GM12878 (cell line): ENCODE measurements around the gene SCUBE2. TPM values are rescaled to one million over a fixed set of nuclear protein-coding genes. Genes with fewer than 3 reads are reported as not detected.

ENCODE experiments used
- ATAC-seq: fragments of 200-7000 bp; cut with Tn5 transposase; 3 replicates; pipeline ENCODE4 v1.9.1; 2020; ENCODE audit warnings: mild to moderate bottlenecking, moderate library complexity
- BruUV-seq: library from RNA; stranded (reverse); fragments of 400-500 nt; replicated peaks from 2 replicates; lab custom pipeline; 2021; lab: Mats Ljungman, UMichigan
- CTCF ChIA-PET: fragments of 300-600 bp; sonication (Branson Sonifier 250); formaldehyde crosslinking; extraction: SDS; loops from one replicate; lab custom pipeline; 2021; ENCODE audit warnings: inconsistent platforms; lab: Yijun Ruan, JAX
- POLR2A ChIA-PET: fragments of 350-600 bp; formaldehyde crosslinking; extraction: SDS; loops from one replicate; lab custom pipeline; 2021; ENCODE audit warnings: inconsistent platforms; lab: Charles Lee
- RAD21 ChIA-PET: fragments of 300-600 bp; sonication (Branson Sonifier 250); formaldehyde crosslinking; loops from one replicate; lab custom pipeline; 2023; ENCODE audit warnings: antibody characterized with exemption; ENCODE audit not compliant: unreplicated experiment; lab: Charles Lee
- SMC1A ChIA-PET: fragments of 300-600 bp; sonication (Branson Sonifier 250); formaldehyde crosslinking; loops from one replicate; lab custom pipeline; 2023; ENCODE audit not compliant: unreplicated experiment, uncharacterized antibody; lab: Charles Lee
- DNase-seq: peaks from one replicate; pipeline ENCODE4 v3.0.0-alpha.2; 2011; ENCODE audit warnings: low read depth, low spot score
- FAIRE-seq: peaks from 3 replicates; lab custom pipeline; 2011; peaks lifted over from hg19 to GRCh38; lab: Jason Lieb, UNC
- H2AFZ ChIP-seq: 2 replicates; pipeline ENCODE4 v1.6.0; 2011; ENCODE audit warnings: low read depth, low read length, control low read depth; ENCODE audit not compliant: control insufficient read depth
- H3K27ac ChIP-seq: 2 replicates; pipeline ENCODE4 v1.5.1; 2011; ENCODE audit warnings: control low read depth; ENCODE audit not compliant: control insufficient read depth, insufficient read depth
- H3K27me3 ChIP-seq, 2 experiments: replicated peaks in 1 of 2; 2 replicates each; pipeline versions ENCODE4 v1.6.0 to v1.6.1; 2011; ENCODE audit warnings: low read length in 1 of 2; ENCODE audit not compliant: control insufficient read depth in 2 of 2, insufficient read depth in 2 of 2
- H3K36me3 ChIP-seq, 2 experiments: 2 replicates each; pipeline ENCODE4 v1.5.1; 2011; ENCODE audit warnings: low read length in 1 of 2; ENCODE audit not compliant: control insufficient read depth in 2 of 2, insufficient read depth in 2 of 2
- H3K4me1 ChIP-seq: 2 replicates; pipeline ENCODE4 v1.6.1; 2011; ENCODE audit warnings: mild to moderate bottlenecking, low read length, moderate library complexity, mixed read lengths; ENCODE audit not compliant: control insufficient read depth, insufficient read depth
- H3K4me2 ChIP-seq: 2 replicates; pipeline ENCODE4 v1.6.0; 2011; ENCODE audit warnings: control low read depth; ENCODE audit not compliant: control insufficient read depth, insufficient read depth
- H3K4me3 ChIP-seq: fragments of 200-600 bp; sonication (generic); 2 replicates; pipeline ENCODE4 v1.5.1; 2016
- H3K79me2 ChIP-seq: 2 replicates; pipeline ENCODE4 v1.6.0; 2011; ENCODE audit warnings: low read length; ENCODE audit not compliant: control insufficient read depth, insufficient read depth
- H3K9ac ChIP-seq: 2 replicates; pipeline ENCODE4 v1.8.0; 2011; ENCODE audit warnings: low read length, control low read depth, mixed read lengths; ENCODE audit not compliant: control insufficient read depth, insufficient read depth
- H3K9me3 ChIP-seq: replicated peaks from 3 replicates; pipeline ENCODE4 v1.5.1; 2011; ENCODE audit warnings: mild to moderate bottlenecking, low read length; ENCODE audit not compliant: control insufficient read depth, insufficient read depth
- H4K20me1 ChIP-seq: 2 replicates; pipeline ENCODE4 v1.6.0; 2011; ENCODE audit not compliant: control insufficient read depth, insufficient read depth
- ATF3 ChIP-seq: IDR thresholded peaks from 2 replicates; pipeline ENCODE4 v1.6.1; 2011; ENCODE audit warnings: low read depth, mild to moderate bottlenecking, low read length, moderate library complexity, borderline replicate concordance; ENCODE audit errors: extremely low read depth
- CBX3 ChIP-seq: fragments of 200-600 bp; sonication (generic); IDR thresholded peaks from 2 replicates; pipeline ENCODE4 v1.6.1; 2016; ENCODE audit warnings: low read depth, borderline replicate concordance
- FOS ChIP-seq: IDR thresholded peaks from 3 replicates; pipeline ENCODE4 v1.6.1; 2011; ENCODE audit warnings: borderline replicate concordance; ENCODE audit not compliant: insufficient read length; ENCODE audit errors: extremely low read depth
- RBBP5 ChIP-seq: fragments of 200-600 bp; sonication (generic); conservative IDR thresholded peaks from 2 replicates; pipeline ENCODE4 v1.6.1; 2016
- SIN3A ChIP-seq: IDR thresholded peaks from 2 replicates; pipeline ENCODE4 v1.6.1; 2012; ENCODE audit warnings: low read depth, low read length, improper control_type of control experiment
- SRF ChIP-seq, 2 experiments: IDR thresholded peaks; 2 replicates each; pipeline ENCODE4 v1.6.1; 2011; ENCODE audit warnings: low read depth in 2 of 2, low read length in 2 of 2, mild to moderate bottlenecking in 1 of 2, moderate library complexity in 1 of 2
- WGBS: methylation state at CpG from one replicate; pipeline ENCODE4 v1.1.6; 2016; ENCODE audit warnings: low lambda C conversion rate; ENCODE audit not compliant: insufficient replicate concordance, insufficient coverage; ENCODE audit errors: missing lambda C conversion rate; 5-methylcytosine and 5-hydroxymethylcytosine counted together
- in situ Hi-C: fragments of 300-500 bp; cut with MboI; formaldehyde crosslinking; loops from 9 replicates; pipeline ENCODE4 v1.14.3; 2018; ENCODE audit warnings: mixed read lengths
- intact Hi-C: fragments of 100-400 bp; cut with micrococcal nuclease; formaldehyde crosslinking; loops from one replicate; pipeline ENCODE4 v1.14.2; 2022; ENCODE audit not compliant: unreplicated experiment
- polyA plus RNA-seq, 11 experiments: library from polyadenylated mRNA; depleted of rRNA in 4 of 11; unstranded in 6 of 11; stranded (reverse) in 5 of 11; fragments of >200 nt; fragmentation: Nextera tagmentation in 4 of 11; fragmentation: Illumina TruSeq in 1 of 11; extraction: Ambion mirVana in 4 of 11; extraction: Trizol in 1 of 11; gene quantifications; 1 replicate in 1 of 11; 2 replicates in 10 of 11; pipeline versions ENCODE4 v1.2.1 to v1.2.3, GENCODE V29; 2011 to 2016; ENCODE audit warnings: inconsistent platforms in 2 of 11, missing spikeins in 2 of 11, low read depth in 1 of 11
- total RNA-seq, 4 experiments: library from RNA; depleted of rRNA in 3 of 4; stranded (reverse); fragments of >200 nt in 3 of 4; fragmentation: Illumina TruSeq in 1 of 4; extraction: Trizol in 1 of 4; gene quantifications; 2 replicates each; pipeline versions ENCODE4 v1.2.1 to v1.2.3, GENCODE V29; 2013 to 2021
- TF ChIP-seq, protein P1 (sequence below): fragments of 450-650 bp; IDR thresholded peaks from 2 replicates; pipeline ENCODE4 v1.6.1; 2017; ENCODE audit warnings: low read depth, mild to moderate bottlenecking, moderate library complexity
- TF ChIP-seq, protein P2 (sequence below): fragments of 450-650 bp; conservative IDR thresholded peaks from 2 replicates; pipeline ENCODE4 v1.6.1; 2017; ENCODE audit warnings: mild to moderate bottlenecking, moderate library complexity

Gene SCUBE2
- total and polyA plus RNA-seq, 10 of the 15 experiments (the other 5 are each of a cell fraction or from before 2014, with no cell fraction given), result 0.12 to 0.56 (median 0.31) TPM; not detected in 2

GRCh38 chr11:9025101-9025850 is 66.1 kb downstream of the SCUBE2 start:
- H3K4me1 ChIP-seq, result no peaks in the 10 kb centered on the region
- POLR2A ChIA-PET, result no interaction called here
- no TSS peak for BruUV-seq
- H3K27me3 ChIP-seq, result no peaks in the 10 kb centered on the region
- no peaks in the 10 kb centered on the region for H3K9me3 ChIP-seq
- no peak overlapping the region for H3K4me2 ChIP-seq
- ATAC-seq, result no peak
- 27% methylated on average over 9 of the region's 9 CpGs for WGBS
- H3K79me2 ChIP-seq, result no peaks in the 10 kb centered on the region
- TF ChIP-seq SIN3A (no peak), CBX3 (no peak), FOS (no peak)
- intact Hi-C loops, result no loop called here
- in situ Hi-C loops, result no loop called here
- no peak overlapping the region for H2AFZ ChIP-seq
- RAD21 ChIA-PET, result no interaction called here
- no peak overlapping the region for H3K27ac ChIP-seq
- SMC1A ChIA-PET, result interaction anchor here (1.2 to 3.6 kb wide), 2 partner anchors 8 to 10 kb away, joined by 3 to 19 read pairs; no protein-coding TSS in a partner anchor
- H4K20me1 ChIP-seq, result no peaks in the 10 kb centered on the region
- no peak overlapping the region for H3K4me3 ChIP-seq
- no peak for DNase-seq
- H3K36me3 ChIP-seq, result no peaks in the 10 kb centered on the region; a peak in 1 of 4 replicates
- H3K9ac ChIP-seq, result no peak overlapping the region
- CTCF ChIA-PET, result interaction anchor here (1.1 to 2.5 kb wide), 3 partner anchors 10 to 113 kb away, joined by 4 to 14 read pairs (median 12); no protein-coding TSS in a partner anchor
- FAIRE-seq, result no peak

GRCh38 chr11:9022961-9023680 is 68.3 kb downstream of the SCUBE2 start:
- FAIRE-seq (no peak), DNase-seq (no peak), ATAC-seq (no peak)
- Histone ChIP-seq H3K9me3 (no peaks in the 10 kb centered on the region), H3K79me2 (no peaks in the 10 kb centered on the region), H3K36me3 (no peaks in the 10 kb centered on the region; a peak in 1 of 4 replicates), H3K27ac (no peak overlapping the region), H3K9ac (no peak overlapping the region), H2AFZ (no peak overlapping the region), H3K27me3 (no peaks in the 10 kb centered on the region), H3K4me3 (no peak overlapping the region), H3K4me1 (no peaks in the 10 kb centered on the region), H3K4me2 (no peak overlapping the region), H4K20me1 (no peaks in the 10 kb centered on the region)
- TF ChIP-seq RBBP5 (no peak), ATF3 (no peak), SRF (IDR thresholded peaks at IDR 0.05; ENCODE audit: low read depth in 2 of 2, low read length in 2 of 2) (no peak)
- TF ChIP-seq, protein P1, sequence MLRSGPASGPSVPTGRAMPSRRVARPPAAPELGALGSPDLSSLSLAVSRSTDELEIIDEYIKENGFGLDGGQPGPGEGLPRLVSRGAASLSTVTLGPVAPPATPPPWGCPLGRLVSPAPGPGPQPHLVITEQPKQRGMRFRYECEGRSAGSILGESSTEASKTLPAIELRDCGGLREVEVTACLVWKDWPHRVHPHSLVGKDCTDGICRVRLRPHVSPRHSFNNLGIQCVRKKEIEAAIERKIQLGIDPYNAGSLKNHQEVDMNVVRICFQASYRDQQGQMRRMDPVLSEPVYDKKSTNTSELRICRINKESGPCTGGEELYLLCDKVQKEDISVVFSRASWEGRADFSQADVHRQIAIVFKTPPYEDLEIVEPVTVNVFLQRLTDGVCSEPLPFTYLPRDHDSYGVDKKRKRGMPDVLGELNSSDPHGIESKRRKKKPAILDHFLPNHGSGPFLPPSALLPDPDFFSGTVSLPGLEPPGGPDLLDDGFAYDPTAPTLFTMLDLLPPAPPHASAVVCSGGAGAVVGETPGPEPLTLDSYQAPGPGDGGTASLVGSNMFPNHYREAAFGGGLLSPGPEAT, result no peak
- TF ChIP-seq, protein P2, sequence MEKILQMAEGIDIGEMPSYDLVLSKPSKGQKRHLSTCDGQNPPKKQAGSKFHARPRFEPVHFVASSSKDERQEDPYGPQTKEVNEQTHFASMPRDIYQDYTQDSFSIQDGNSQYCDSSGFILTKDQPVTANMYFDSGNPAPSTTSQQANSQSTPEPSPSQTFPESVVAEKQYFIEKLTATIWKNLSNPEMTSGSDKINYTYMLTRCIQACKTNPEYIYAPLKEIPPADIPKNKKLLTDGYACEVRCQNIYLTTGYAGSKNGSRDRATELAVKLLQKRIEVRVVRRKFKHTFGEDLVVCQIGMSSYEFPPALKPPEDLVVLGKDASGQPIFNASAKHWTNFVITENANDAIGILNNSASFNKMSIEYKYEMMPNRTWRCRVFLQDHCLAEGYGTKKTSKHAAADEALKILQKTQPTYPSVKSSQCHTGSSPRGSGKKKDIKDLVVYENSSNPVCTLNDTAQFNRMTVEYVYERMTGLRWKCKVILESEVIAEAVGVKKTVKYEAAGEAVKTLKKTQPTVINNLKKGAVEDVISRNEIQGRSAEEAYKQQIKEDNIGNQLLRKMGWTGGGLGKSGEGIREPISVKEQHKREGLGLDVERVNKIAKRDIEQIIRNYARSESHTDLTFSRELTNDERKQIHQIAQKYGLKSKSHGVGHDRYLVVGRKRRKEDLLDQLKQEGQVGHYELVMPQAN, result no peak
- WGBS, result 54% methylated on average over 9 of the region's 9 CpGs
- CTCF ChIA-PET, result interaction anchor here (0.6 to 2.3 kb wide), 5 partner anchors 8 to 115 kb away, joined by 3 to 12 read pairs (median 7); no protein-coding TSS in a partner anchor
- POLR2A ChIA-PET, result no interaction called here
- RAD21 ChIA-PET, result no interaction called here
- in situ Hi-C loops (no loop called here), intact Hi-C loops (no loop called here)
- SMC1A ChIA-PET, result interaction anchor here (0.7 to 3.6 kb wide), 3 partner anchors 8 to 109 kb away, joined by 3 to 19 read pairs (median 3); no protein-coding TSS in a partner anchor
- BruUV-seq, result no TSS peak
